HepG2 (cell line): Measurements from ENCODE around the gene ARHGAP9. TPM values are rescaled to one million over a fixed set of nuclear protein-coding genes. Genes with fewer than 3 reads are reported as not detected.

ENCODE experiments used
- BORCS8-MEF2B ChIP-seq: sonication (generic); formaldehyde crosslinking; IDR thresholded peaks from 2 replicates; pipeline ENCODE4 v1.8.0; 2022; ENCODE audit warnings: mild to moderate bottlenecking, missing genetic modification reagents
- CC2D1A ChIP-seq: sonication (generic); formaldehyde crosslinking; IDR thresholded peaks from 2 replicates; pipeline ENCODE4 v1.8.1; 2023; ENCODE audit warnings: mild to moderate bottlenecking, missing genetic modification reagents
- DR1 ChIP-seq: sonication (generic); formaldehyde crosslinking; IDR thresholded peaks from 2 replicates; pipeline ENCODE4 v1.8.0; 2021; ENCODE audit warnings: mild to moderate bottlenecking, missing genetic modification reagents, inconsistent platforms
- GFI1 ChIP-seq: sonication (generic); formaldehyde crosslinking; IDR thresholded peaks from 2 replicates; pipeline ENCODE4 v1.5.0; 2020; ENCODE audit warnings: missing genetic modification reagents, mild to moderate bottlenecking, borderline replicate concordance
- KAT8 ChIP-seq: IDR thresholded peaks from 2 replicates; pipeline ENCODE4 v1.6.1; 2016; ENCODE audit warnings: missing genetic modification reagents, missing compliant biosample characterization
- MED1 ChIP-seq: sonication (generic); formaldehyde crosslinking; IDR thresholded peaks from 2 replicates; pipeline ENCODE4 v1.4.0; 2020; ENCODE audit warnings: missing genetic modification reagents
- MED8 ChIP-seq: sonication (generic); formaldehyde crosslinking; IDR thresholded peaks from 2 replicates; pipeline ENCODE4 v1.8.1; 2023; ENCODE audit warnings: mild to moderate bottlenecking, missing genetic modification reagents; ENCODE audit not compliant: insufficient replicate concordance
- NCOA2 ChIP-seq: sonication (generic); formaldehyde crosslinking; IDR thresholded peaks from 2 replicates; pipeline ENCODE4 v1.8.0; 2022; ENCODE audit warnings: inconsistent platforms
- NCOA5 ChIP-seq: sonication (generic); formaldehyde crosslinking; IDR thresholded peaks from 2 replicates; pipeline ENCODE4 v1.4.0; 2020; ENCODE audit warnings: missing genetic modification reagents
- NFKBIZ ChIP-seq: IDR thresholded peaks from 2 replicates; pipeline ENCODE4 v1.6.1; 2018; ENCODE audit warnings: missing genetic modification reagents, missing compliant biosample characterization
- PRMT3 ChIP-seq: sonication (generic); formaldehyde crosslinking; IDR thresholded peaks from 2 replicates; pipeline ENCODE4 v1.8.1; 2022; ENCODE audit warnings: low read depth, mild to moderate bottlenecking, moderate library complexity, missing genetic modification reagents, borderline replicate concordance
- U2AF2 ChIP-seq: fragments of 200-400 bp; formaldehyde crosslinking; IDR thresholded peaks from 2 replicates; pipeline ENCODE4 v1.6.1; 2017; ENCODE audit warnings: low read depth, mild to moderate bottlenecking, low read length
- ZNF451 ChIP-seq: sonication (generic); formaldehyde crosslinking; IDR thresholded peaks from 2 replicates; pipeline ENCODE4 v1.5.0; 2020; ENCODE audit warnings: mild to moderate bottlenecking, missing genetic modification reagents
- polyA plus RNA-seq, 8 experiments: library from polyadenylated mRNA; depleted of rRNA in 3 of 8; stranded (reverse) in 7 of 8; unstranded in 1 of 8; fragments of >200 nt; fragmentation: Illumina TruSeq in 4 of 8; extraction: Trizol in 4 of 8; gene quantifications; 2 replicates each; pipeline versions ENCODE4 v1.2.1 to v1.2.3, GENCODE V29; 2011 to 2016; ENCODE audit warnings: low read depth in 4 of 8, missing spikeins in 1 of 8, mixed read lengths in 1 of 8; ENCODE audit not compliant: insufficient read depth in 1 of 8
- total RNA-seq, 5 experiments: library from RNA; depleted of rRNA; stranded (reverse); fragments of >200 nt; fragmentation: Illumina TruSeq; extraction: Trizol; gene quantifications; 2 replicates each; pipeline ENCODE4 v1.2.3, GENCODE V29; 2016; ENCODE audit warnings: low read depth in 1 of 5
- TF ChIP-seq, protein P1 (sequence below): sonication (generic); formaldehyde crosslinking; IDR thresholded peaks from 2 replicates; pipeline ENCODE4 v1.5.0; 2020; ENCODE audit warnings: mild to moderate bottlenecking, missing genetic modification reagents
- TF ChIP-seq, protein P2 (sequence below): sonication (generic); formaldehyde crosslinking; IDR thresholded peaks from 2 replicates; pipeline ENCODE4 v1.4.0; 2020; ENCODE audit warnings: missing genetic modification reagents, borderline replicate concordance
- TF ChIP-seq, protein P3 (sequence below): IDR thresholded peaks from 2 replicates; pipeline ENCODE4 v1.6.1; 2018; ENCODE audit warnings: missing genetic modification reagents
- TF ChIP-seq, protein P4 (sequence below): sonication (generic); formaldehyde crosslinking; IDR thresholded peaks from 2 replicates; pipeline ENCODE4 v1.8.0; 2022; ENCODE audit warnings: missing genetic modification reagents, mild to moderate bottlenecking, borderline replicate concordance
- TF ChIP-seq, protein P5 (sequence below): sonication (generic); formaldehyde crosslinking; IDR thresholded peaks from 2 replicates; pipeline ENCODE4 v1.4.0; 2020; ENCODE audit warnings: mild to moderate bottlenecking, missing genetic modification reagents, borderline replicate concordance

Gene ARHGAP9
- total and polyA plus RNA-seq, 2 of the 13 experiments (the other 11 are each of a cell fraction or from before 2014, with no cell fraction given), result 0.18 to 1.2 TPM

DNA sequence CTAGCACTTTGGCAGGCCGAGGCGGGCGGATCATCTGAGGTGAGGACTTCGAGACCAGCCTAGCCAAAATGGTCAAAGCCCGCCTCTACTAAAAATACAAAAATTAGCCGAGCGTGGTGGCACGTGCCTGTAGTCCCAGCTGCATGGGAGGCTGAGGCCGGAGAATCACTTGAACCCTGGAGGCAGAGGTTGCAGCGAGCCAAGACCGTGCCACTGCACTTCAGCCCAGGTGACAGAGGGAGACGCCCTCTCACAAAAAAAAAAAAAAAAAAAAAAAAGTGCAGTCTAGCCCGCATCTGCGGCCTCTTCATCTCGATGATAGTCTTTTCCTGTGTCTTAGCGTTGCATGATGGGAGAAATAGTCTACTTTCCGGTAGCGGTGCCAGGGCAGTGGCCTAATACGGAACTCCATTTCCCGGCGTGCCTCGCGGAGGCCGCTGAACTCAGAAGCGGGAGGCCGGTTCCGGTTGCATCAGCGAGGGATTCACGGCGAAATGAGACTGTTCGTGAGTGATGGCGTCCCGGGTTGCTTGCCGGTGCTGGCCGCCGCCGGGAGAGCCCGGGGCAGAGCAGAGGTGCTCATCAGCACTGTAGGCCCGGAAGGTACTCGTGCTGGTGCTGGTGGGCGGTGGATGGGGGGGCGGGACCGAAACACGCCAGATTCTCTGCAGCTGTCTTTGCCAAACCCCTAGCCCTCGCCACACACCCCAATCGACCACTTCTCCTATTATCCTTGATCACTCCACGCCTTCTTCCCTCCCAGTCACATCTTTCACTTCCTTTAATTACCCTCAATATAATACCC, 8.1 kb upstream of the ARHGAP9 start, which contains the start of gene MARS1 (continued):
- TF ChIP-seq, protein P1, sequence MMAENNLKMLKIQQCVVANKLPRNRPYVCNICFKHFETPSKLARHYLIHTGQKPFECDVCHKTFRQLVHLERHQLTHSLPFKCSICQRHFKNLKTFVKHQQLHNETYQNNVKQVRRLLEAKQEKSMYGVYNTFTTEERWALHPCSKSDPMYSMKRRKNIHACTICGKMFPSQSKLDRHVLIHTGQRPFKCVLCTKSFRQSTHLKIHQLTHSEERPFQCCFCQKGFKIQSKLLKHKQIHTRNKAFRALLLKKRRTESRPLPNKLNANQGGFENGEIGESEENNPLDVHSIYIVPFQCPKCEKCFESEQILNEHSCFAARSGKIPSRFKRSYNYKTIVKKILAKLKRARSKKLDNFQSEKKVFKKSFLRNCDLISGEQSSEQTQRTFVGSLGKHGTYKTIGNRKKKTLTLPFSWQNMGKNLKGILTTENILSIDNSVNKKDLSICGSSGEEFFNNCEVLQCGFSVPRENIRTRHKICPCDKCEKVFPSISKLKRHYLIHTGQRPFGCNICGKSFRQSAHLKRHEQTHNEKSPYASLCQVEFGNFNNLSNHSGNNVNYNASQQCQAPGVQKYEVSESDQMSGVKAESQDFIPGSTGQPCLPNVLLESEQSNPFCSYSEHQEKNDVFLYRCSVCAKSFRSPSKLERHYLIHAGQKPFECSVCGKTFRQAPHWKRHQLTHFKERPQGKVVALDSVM, result peak; percentile 98
- TF ChIP-seq DR1 (CRISPR knock-in tag) (no peak), U2AF2 (no peak), MED1 (CRISPR knock-in tag) (no peak; the same call in 1 of the 2 replicates), ZNF451 (no peak), KAT8 (peak; percentile 94), PRMT3 (no peak), CC2D1A (CRISPR knock-in tag) (no peak), NCOA5 (no peak), GFI1 (no peak), BORCS8-MEF2B (CRISPR knock-in tag) (no peak), NCOA2 (CRISPR knock-in tag) (no peak), MED8 (CRISPR knock-in tag) (no peak), NFKBIZ (CRISPR knock-in tag) (no peak)
- TF ChIP-seq, protein P2, sequence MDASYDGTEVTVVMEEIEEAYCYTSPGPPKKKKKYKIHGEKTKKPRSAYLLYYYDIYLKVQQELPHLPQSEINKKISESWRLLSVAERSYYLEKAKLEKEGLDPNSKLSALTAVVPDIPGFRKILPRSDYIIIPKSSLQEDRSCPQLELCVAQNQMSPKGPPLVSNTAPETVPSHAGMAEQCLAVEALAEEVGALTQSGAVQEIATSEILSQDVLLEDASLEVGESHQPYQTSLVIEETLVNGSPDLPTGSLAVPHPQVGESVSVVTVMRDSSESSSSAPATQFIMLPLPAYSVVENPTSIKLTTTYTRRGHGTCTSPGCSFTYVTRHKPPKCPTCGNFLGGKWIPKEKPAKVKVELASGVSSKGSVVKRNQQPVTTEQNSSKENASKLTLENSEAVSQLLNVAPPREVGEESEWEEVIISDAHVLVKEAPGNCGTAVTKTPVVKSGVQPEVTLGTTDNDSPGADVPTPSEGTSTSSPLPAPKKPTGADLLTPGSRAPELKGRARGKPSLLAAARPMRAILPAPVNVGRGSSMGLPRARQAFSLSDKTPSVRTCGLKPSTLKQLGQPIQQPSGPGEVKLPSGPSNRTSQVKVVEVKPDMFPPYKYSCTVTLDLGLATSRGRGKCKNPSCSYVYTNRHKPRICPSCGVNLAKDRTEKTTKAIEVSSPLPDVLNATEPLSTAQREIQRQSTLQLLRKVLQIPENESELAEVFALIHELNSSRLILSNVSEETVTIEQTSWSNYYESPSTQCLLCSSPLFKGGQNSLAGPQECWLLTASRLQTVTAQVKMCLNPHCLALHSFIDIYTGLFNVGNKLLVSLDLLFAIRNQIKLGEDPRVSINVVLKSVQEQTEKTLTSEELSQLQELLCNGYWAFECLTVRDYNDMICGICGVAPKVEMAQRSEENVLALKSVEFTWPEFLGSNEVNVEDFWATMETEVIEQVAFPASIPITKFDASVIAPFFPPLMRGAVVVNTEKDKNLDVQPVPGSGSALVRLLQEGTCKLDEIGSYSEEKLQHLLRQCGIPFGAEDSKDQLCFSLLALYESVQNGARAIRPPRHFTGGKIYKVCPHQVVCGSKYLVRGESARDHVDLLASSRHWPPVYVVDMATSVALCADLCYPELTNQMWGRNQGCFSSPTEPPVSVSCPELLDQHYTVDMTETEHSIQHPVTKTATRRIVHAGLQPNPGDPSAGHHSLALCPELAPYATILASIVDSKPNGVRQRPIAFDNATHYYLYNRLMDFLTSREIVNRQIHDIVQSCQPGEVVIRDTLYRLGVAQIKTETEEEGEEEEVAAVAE (CRISPR knock-in tag), result no peak
- TF ChIP-seq, protein P3, sequence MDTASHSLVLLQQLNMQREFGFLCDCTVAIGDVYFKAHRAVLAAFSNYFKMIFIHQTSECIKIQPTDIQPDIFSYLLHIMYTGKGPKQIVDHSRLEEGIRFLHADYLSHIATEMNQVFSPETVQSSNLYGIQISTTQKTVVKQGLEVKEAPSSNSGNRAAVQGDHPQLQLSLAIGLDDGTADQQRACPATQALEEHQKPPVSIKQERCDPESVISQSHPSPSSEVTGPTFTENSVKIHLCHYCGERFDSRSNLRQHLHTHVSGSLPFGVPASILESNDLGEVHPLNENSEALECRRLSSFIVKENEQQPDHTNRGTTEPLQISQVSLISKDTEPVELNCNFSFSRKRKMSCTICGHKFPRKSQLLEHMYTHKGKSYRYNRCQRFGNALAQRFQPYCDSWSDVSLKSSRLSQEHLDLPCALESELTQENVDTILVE (CRISPR knock-in tag), result peak; percentile 80; the same call in 1 of the 2 replicates
- TF ChIP-seq, protein P4, sequence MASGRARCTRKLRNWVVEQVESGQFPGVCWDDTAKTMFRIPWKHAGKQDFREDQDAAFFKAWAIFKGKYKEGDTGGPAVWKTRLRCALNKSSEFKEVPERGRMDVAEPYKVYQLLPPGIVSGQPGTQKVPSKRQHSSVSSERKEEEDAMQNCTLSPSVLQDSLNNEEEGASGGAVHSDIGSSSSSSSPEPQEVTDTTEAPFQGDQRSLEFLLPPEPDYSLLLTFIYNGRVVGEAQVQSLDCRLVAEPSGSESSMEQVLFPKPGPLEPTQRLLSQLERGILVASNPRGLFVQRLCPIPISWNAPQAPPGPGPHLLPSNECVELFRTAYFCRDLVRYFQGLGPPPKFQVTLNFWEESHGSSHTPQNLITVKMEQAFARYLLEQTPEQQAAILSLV, result 0 out of 2 replicates have a peak, but pooled peaks have one; percentile 11
- TF ChIP-seq, protein P5, sequence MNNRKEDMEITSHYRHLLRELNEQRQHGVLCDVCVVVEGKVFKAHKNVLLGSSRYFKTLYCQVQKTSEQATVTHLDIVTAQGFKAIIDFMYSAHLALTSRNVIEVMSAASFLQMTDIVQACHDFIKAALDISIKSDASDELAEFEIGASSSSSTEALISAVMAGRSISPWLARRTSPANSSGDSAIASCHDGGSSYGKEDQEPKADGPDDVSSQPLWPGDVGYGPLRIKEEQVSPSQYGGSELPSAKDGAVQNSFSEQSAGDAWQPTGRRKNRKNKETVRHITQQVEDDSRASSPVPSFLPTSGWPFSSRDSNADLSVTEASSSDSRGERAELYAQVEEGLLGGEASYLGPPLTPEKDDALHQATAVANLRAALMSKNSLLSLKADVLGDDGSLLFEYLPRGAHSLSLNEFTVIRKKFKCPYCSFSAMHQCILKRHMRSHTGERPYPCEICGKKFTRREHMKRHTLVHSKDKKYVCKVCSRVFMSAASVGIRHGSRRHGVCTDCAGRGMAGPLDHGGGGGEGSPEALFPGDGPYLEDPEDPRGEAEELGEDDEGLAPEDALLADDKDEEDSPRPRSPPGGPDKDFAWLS (CRISPR knock-in tag), result no peak
